H1 (cell line): ENCODE data around the gene DNAJC11. TPM values are rescaled to one million over a fixed set of nuclear protein-coding genes. Genes with fewer than 3 reads are reported as not detected.

Experiments used
- CTCF ChIA-PET: fragments of 300-600 bp; sonication (Branson Sonifier 250); formaldehyde crosslinking; loops from one replicate; lab custom pipeline; 2021; ENCODE audit not compliant: partially characterized antibody; lab: Charles Lee
- POLR2A ChIA-PET: fragments of 300-600 bp; sonication (Branson Sonifier 250); formaldehyde crosslinking; loops from one replicate; lab custom pipeline; 2021; ENCODE audit warnings: inconsistent platforms; ENCODE audit not compliant: partially characterized antibody; lab: Charles Lee
- DNase-seq, 2 experiments: peaks; one replicate each; pipeline versions ENCODE4 v3.0.0 to v3.0.0-alpha.2; 2010 to 2022; ENCODE audit warnings: low spot score in 2 of 2, low read depth in 1 of 2, mixed read lengths in 1 of 2
- FAIRE-seq: peaks from 2 replicates; lab custom pipeline; 2011; peaks lifted over from hg19 to GRCh38; lab: Jason Lieb, UNC
- H2AFZ ChIP-seq: 2 replicates; pipeline ENCODE4 v1.8.1; 2012; ENCODE audit warnings: low read length, inconsistent platforms
- H2AK5ac ChIP-seq: 2 replicates; pipeline ENCODE4 v1.6.1; 2013; ENCODE audit warnings: low read depth, low read length
- H2BK120ac ChIP-seq: replicated peaks from 2 replicates; pipeline ENCODE3; 2013; ENCODE audit warnings: low read depth, low read length, inconsistent platforms
- H2BK12ac ChIP-seq: 2 replicates; pipeline ENCODE4 v1.6.1; 2013; ENCODE audit warnings: low read depth, low read length
- H2BK15ac ChIP-seq: 2 replicates; pipeline ENCODE4 v1.6.1; 2013; ENCODE audit warnings: low read length
- H2BK20ac ChIP-seq: 2 replicates; pipeline ENCODE4 v1.6.1; 2013; ENCODE audit warnings: low read length
- H2BK5ac ChIP-seq: 2 replicates; pipeline ENCODE4 v1.6.1; 2013; ENCODE audit warnings: low read depth, low read length
- H3K14ac ChIP-seq: 2 replicates; pipeline ENCODE4 v1.6.1; 2013; ENCODE audit warnings: inconsistent platforms; ENCODE audit not compliant: insufficient read length
- H3K18ac ChIP-seq: 2 replicates; pipeline ENCODE4 v1.6.1; 2013; ENCODE audit warnings: low read length; ENCODE audit errors: extremely low read depth
- H3K23ac ChIP-seq: 2 replicates; pipeline ENCODE4 v1.6.1; 2013; ENCODE audit warnings: inconsistent platforms; ENCODE audit not compliant: insufficient read length
- H3K23me2 ChIP-seq: 2 replicates; pipeline ENCODE4 v1.6.1; 2013; ENCODE audit warnings: low read depth, low read length
- H3K27ac ChIP-seq: 2 replicates; pipeline ENCODE4 v1.6.1; 2011; ENCODE audit warnings: low read depth, low read length, inconsistent platforms
- H3K27me3 ChIP-seq, 4 experiments: replicated peaks in 1 of 4; 1 replicate in 1 of 4; 2 replicates in 3 of 4; pipeline versions ENCODE4 v1.6.1 to v1.8.1; 2011 to 2013; ENCODE audit warnings: low read length in 3 of 4, mild to moderate bottlenecking in 3 of 4, inconsistent platforms in 2 of 4, mixed read lengths in 2 of 4, moderate library complexity in 1 of 4; ENCODE audit not compliant: control insufficient read depth in 3 of 4, insufficient read depth in 3 of 4; ENCODE audit errors: extremely low read depth in 1 of 4
- H3K36me3 ChIP-seq, 4 experiments: 2 replicates each; pipeline versions ENCODE4 v1.6.1 to v1.8.1; 2011 to 2013; ENCODE audit warnings: mild to moderate bottlenecking in 4 of 4, low read length in 3 of 4, moderate library complexity in 2 of 4, control low read depth in 1 of 4, inconsistent platforms in 1 of 4; ENCODE audit not compliant: insufficient read depth in 4 of 4, control insufficient read depth in 2 of 4
- H3K4ac ChIP-seq: replicated peaks from 2 replicates; pipeline ENCODE3; 2013; ENCODE audit warnings: low read length, low read depth, mixed read lengths, inconsistent platforms; ENCODE audit not compliant: insufficient read length
- H3K4me1 ChIP-seq, 4 experiments: replicated peaks in 1 of 4; 1 replicate in 1 of 4; 2 replicates in 3 of 4; pipeline versions ENCODE4 v1.6.1 to v1.8.1; 2011 to 2013; ENCODE audit warnings: low read length in 3 of 4, inconsistent platforms in 2 of 4, mixed read lengths in 1 of 4; ENCODE audit not compliant: insufficient read depth in 4 of 4, control insufficient read depth in 3 of 4
- H3K4me2 ChIP-seq, 2 experiments: 2 replicates each; pipeline versions ENCODE4 v1.6.1 to v1.8.1; 2011 to 2013; ENCODE audit warnings: low read depth in 2 of 2, low read length in 2 of 2, control low read depth in 1 of 2, inconsistent platforms in 1 of 2, mild to moderate bottlenecking in 1 of 2; ENCODE audit not compliant: insufficient read depth in 1 of 2
- H3K4me3 ChIP-seq, 4 experiments: fragments of 200-600, 300-600 bp in 1 of 4; sonication (generic), shearing (Covaris generic), sonication (Bioruptor Twin) in 1 of 4; 2 replicates each; pipeline versions ENCODE4 v1.5.1 to v1.8.1; 2011 to 2016; ENCODE audit warnings: low read length in 4 of 4, low read depth in 3 of 4, control low read depth in 2 of 4, inconsistent platforms in 2 of 4, mild to moderate bottlenecking in 2 of 4, mixed read lengths in 1 of 4, moderate library complexity in 1 of 4; ENCODE audit not compliant: insufficient read depth in 2 of 4; ENCODE audit errors: extremely low read depth in 1 of 4
- H3K56ac ChIP-seq: replicated peaks from 2 replicates; pipeline ENCODE3; 2013; ENCODE audit warnings: low read depth, mild to moderate bottlenecking, mixed read lengths, low read length, inconsistent platforms; ENCODE audit not compliant: insufficient read length
- H3K79me1 ChIP-seq: 2 replicates; pipeline ENCODE4 v1.6.1; 2013; ENCODE audit warnings: low read depth, low read length, control low read depth
- H3K79me2 ChIP-seq, 2 experiments: 2 replicates each; pipeline versions ENCODE4 v1.6.1 to v1.8.1; 2012 to 2013; ENCODE audit warnings: low read length in 2 of 2, mild to moderate bottlenecking in 2 of 2, inconsistent platforms in 1 of 2; ENCODE audit not compliant: insufficient read depth in 2 of 2, control insufficient read depth in 1 of 2
- H3K9ac ChIP-seq, 4 experiments: replicated peaks in 1 of 4; 1 replicate in 1 of 4; 2 replicates in 3 of 4; pipeline versions ENCODE4 v1.6.1 to v1.8.1; 2011 to 2013; ENCODE audit warnings: low read depth in 3 of 4, low read length in 3 of 4, control low read depth in 2 of 4, mild to moderate bottlenecking in 2 of 4, moderate library complexity in 2 of 4, inconsistent platforms in 1 of 4; ENCODE audit errors: extremely low read depth in 1 of 4
- H3K9me3 ChIP-seq, 2 experiments: 2 replicates each; pipeline versions ENCODE4 v1.6.1 to v1.8.1; 2012 to 2013; ENCODE audit warnings: mild to moderate bottlenecking in 2 of 2, moderate library complexity in 2 of 2, control low read depth in 1 of 2, inconsistent platforms in 1 of 2, low read depth in 1 of 2, low read length in 1 of 2, mixed read lengths in 1 of 2; ENCODE audit not compliant: insufficient read depth in 2 of 2
- H4K20me1 ChIP-seq, 2 experiments: replicated peaks in 1 of 2; 2 replicates each; pipeline versions ENCODE3 to v1.8.1; 2011 to 2013; ENCODE audit warnings: inconsistent platforms in 2 of 2, low read length in 2 of 2, mild to moderate bottlenecking in 1 of 2; ENCODE audit not compliant: insufficient read depth in 2 of 2, control insufficient read depth in 1 of 2
- H4K5ac ChIP-seq: 2 replicates; pipeline ENCODE4 v1.6.1; 2013; ENCODE audit warnings: low read length, low read depth, mixed read lengths, inconsistent platforms; ENCODE audit not compliant: insufficient read length
- H4K8ac ChIP-seq: 2 replicates; pipeline ENCODE4 v1.8.0; 2013; ENCODE audit warnings: mild to moderate bottlenecking, moderate library complexity, low read length, inconsistent platforms; ENCODE audit not compliant: insufficient read depth; ENCODE audit errors: extremely low read depth
- H4K91ac ChIP-seq: replicated peaks from 2 replicates; pipeline ENCODE3; 2013; ENCODE audit warnings: low read length, mixed read lengths, inconsistent platforms; ENCODE audit not compliant: insufficient read length
- ATF2 ChIP-seq: IDR thresholded peaks from 2 replicates; pipeline ENCODE4 v1.6.1; 2012; ENCODE audit warnings: low read length, inconsistent platforms
- CHD2 ChIP-seq: IDR thresholded peaks from 2 replicates; pipeline ENCODE4 v1.6.1; 2012; ENCODE audit warnings: low read length, improper control_type of control experiment
- KDM5A ChIP-seq: fragments of 200-600 bp; IDR thresholded peaks from 2 replicates; pipeline ENCODE4 v1.7.1; 2012; ENCODE audit warnings: mild to moderate bottlenecking, low read length, inconsistent platforms, mixed read lengths
- POU5F1 ChIP-seq: IDR thresholded peaks from 2 replicates; pipeline ENCODE4 v1.6.1; 2011; ENCODE audit warnings: low read depth, mild to moderate bottlenecking, low read length, moderate library complexity
- RBBP5 ChIP-seq: IDR thresholded peaks from 2 replicates; pipeline ENCODE4 v1.7.1; 2012; ENCODE audit warnings: low read depth, mild to moderate bottlenecking, inconsistent platforms, low read length, moderate library complexity, borderline replicate concordance
- SIRT6 ChIP-seq: IDR thresholded peaks from one replicate; pipeline ENCODE4 v1.7.1; 2012; ENCODE audit warnings: low read length, inconsistent platforms
- SUZ12 ChIP-seq: fragments of 200-600 bp; sonication (generic); IDR thresholded peaks from 2 replicates; pipeline ENCODE4 v1.6.1; 2012; ENCODE audit warnings: mild to moderate bottlenecking, inconsistent platforms, low read length, moderate library complexity, mixed read lengths
- WGBS, 2 experiments: shearing (Covaris generic) in 1 of 2; methylation state at CpG; one replicate each; pipeline versions ENCODE4 v1.1.6 to v1.1.7; 2013 to 2015; ENCODE audit warnings: low lambda C conversion rate in 2 of 2, mixed read lengths in 2 of 2, inconsistent platforms in 1 of 2, low coverage in 1 of 2, missing lambda C conversion rate in 1 of 2; ENCODE audit not compliant: insufficient replicate concordance in 2 of 2, insufficient coverage in 1 of 2, insufficient read length in 1 of 2; ENCODE audit errors: extremely low coverage in 1 of 2, missing lambda C conversion rate in 1 of 2; 5-methylcytosine and 5-hydroxymethylcytosine counted together
- polyA plus RNA-seq, 7 experiments: library from polyadenylated mRNA; depleted of rRNA in 3 of 7; stranded (reverse) in 5 of 7; unstranded in 2 of 7; fragments of >200 nt in 5 of 7; fragments of 200-250 nt in 2 of 7; gene quantifications; 1 replicate in 5 of 7; 2 replicates in 1 of 7; 4 replicates in 1 of 7; pipeline versions ENCODE4 v1.2.1 to v1.2.3, GENCODE V29; 2011 to 2013; ENCODE audit warnings: missing spikeins in 2 of 7, mixed read lengths in 2 of 7
- total RNA-seq: library from RNA; stranded (reverse); fragmentation: NEBNext Ultra II Directional; extraction: Animal tissue kit (Norgen Biotek cat#: 25700); gene quantifications from 2 replicates; pipeline ENCODE4 v1.2.1, GENCODE V29; 2021

The DNAJC11 gene
- total and polyA plus RNA-seq, 2 of the 8 experiments (the other 6 are each of a cell fraction or from before 2014, with no cell fraction given) = 43.9 to 90.9 TPM

GRCh38 chr1:6695868-6696267 lies 5.7 kb downstream of the DNAJC11 start:
- Histone ChIP-seq H2AK5ac (no peak overlapping the region), H3K4me3 (no peak overlapping the region), H4K20me1 (peaks cover 0 to 8% of the 10 kb centered on the region in 2 experiments), H3K27me3 (no peaks in the 10 kb centered on the region), H3K79me2 (peaks cover 20 to 82% of the 10 kb centered on the region in 2 experiments), H4K5ac (no peak overlapping the region), H4K8ac (no peak overlapping the region), H4K91ac (no peak overlapping the region), H3K23ac (no peak overlapping the region), H3K4ac (no peak overlapping the region), H3K27ac (no peak overlapping the region), H3K9ac (no peak overlapping the region), H3K23me2 (peaks cover 2% of the 10 kb centered on the region; the same call in 1 of the 2 replicates), H3K4me1 (peaks cover 0 to 15% (median 9%) of the 10 kb centered on the region in 4 experiments; a peak in 6 of 7 replicates), H3K4me2 (no peak overlapping the region; a peak in 1 of 4 replicates), H2BK120ac (no peak overlapping the region), H3K9me3 (no peaks in the 10 kb centered on the region), H2BK15ac (no peak overlapping the region), H3K14ac (no peak overlapping the region), H3K56ac (no peak overlapping the region), H2BK5ac (no peak overlapping the region), H3K79me1 (peaks cover 5% of the 10 kb centered on the region; the same call in 1 of the 2 replicates), H2BK12ac (no peak overlapping the region), H2BK20ac (no peak overlapping the region), H2AFZ (no peak overlapping the region), H3K18ac (no peak overlapping the region), H3K36me3 (peaks cover 0 to 4% (median 0%) of the 10 kb centered on the region in 4 experiments; a peak in 1 of 8 replicates)
- FAIRE-seq (no peak), DNase-seq (no peak)
- no peak for TF ChIP-seq SUZ12
- TF ChIP-seq ATF2 = no peak
- TF ChIP-seq SIRT6 = no peak
- TF ChIP-seq KDM5A = no peak
- no peak for TF ChIP-seq CHD2
- no peak for TF ChIP-seq POU5F1
- TF ChIP-seq RBBP5 = no peak
- ChIA-PET POLR2A (interaction anchor here (0.6 kb wide), 1 partner anchor 570 kb away, joined by 3 read pairs; no protein-coding TSS in a partner anchor), CTCF (interaction anchor here (3.2 kb wide), 1 partner anchor 24 kb away, joined by 8 read pairs; no protein-coding TSS in a partner anchor)
- WGBS, 2 experiments = 92% methylated on average over 2 of the region's 2 CpGs; no CpG with 5 or more reads in 1 of the 2 experiments
